Esophagus squamous epithelium (tissue), 5 donors: ENCODE results near the gene CTNNA1. TPM values are rescaled to one million over a fixed set of nuclear protein-coding genes. Genes with fewer than 3 reads are reported as not detected.

Experiments used
- DNase-seq: peaks from one replicate; lab custom pipeline; 2025; lab: John Stamatoyannopoulos, UW
- H3K27ac ChIP-seq, 4 donors: fragments of 200-600 bp; sonication (generic); one replicate each; pipeline ENCODE4 v1.5.1; 2016 to 2019; ENCODE audit warnings: mild to moderate bottlenecking in 1 of 4
- H3K27me3 ChIP-seq, 4 donors: fragments of 200-600 bp; sonication (generic); 1 replicate in 3 of 4; 2 replicates in 1 of 4; pipeline versions ENCODE4 v1.5.1 to v1.6.0; 2017 to 2021; ENCODE audit warnings: antibody characterized with exemption in 1 of 4
- H3K36me3 ChIP-seq, 3 donors: fragments of 200-600 bp; sonication (generic); one replicate each; pipeline ENCODE4 v1.5.1; 2016 to 2019
- H3K4me1 ChIP-seq, 3 donors: fragments of 200-600 bp; sonication (generic); one replicate each; pipeline ENCODE4 v1.5.1; 2017 to 2019
- H3K4me3 ChIP-seq, 4 donors: fragments of 200-600 bp; sonication (generic); 1 replicate in 3 of 4; 2 replicates in 1 of 4; pipeline ENCODE4 v1.5.1; 2016 to 2019; ENCODE audit warnings: mild to moderate bottlenecking in 2 of 4, moderate library complexity in 1 of 4
- H3K9me3 ChIP-seq, 3 donors: fragments of 200-600 bp; sonication (generic); one replicate each; pipeline ENCODE4 v1.5.1; 2016 to 2019
- CTCF ChIP-seq, 6 experiments: fragments of 450-650 bp in 4 of 6; fragments of 200-600 bp in 2 of 6; sonication (generic) in 2 of 6; IDR thresholded peaks; one replicate each; pipeline ENCODE4 v1.5.1; 2016 to 2019; ENCODE audit warnings: antibody characterized with exemption in 6 of 6, mild to moderate bottlenecking in 4 of 6, moderate library complexity in 4 of 6
- POLR2A ChIP-seq, 4 donors: fragments of 450-650 bp; IDR thresholded peaks; one replicate each; pipeline ENCODE4 v1.6.1; 2017; ENCODE audit warnings: antibody characterized with exemption in 4 of 4, mild to moderate bottlenecking in 4 of 4, moderate library complexity in 3 of 4
- WGBS, 2 donors: methylation state at CpG; one replicate each; pipeline ENCODE4 v1.1.5; 2018; 5-methylcytosine and 5-hydroxymethylcytosine counted together
- intact Hi-C: fragments of 100-400 bp; cut with DNase I; formaldehyde crosslinking; loops from one replicate; pipeline ENCODE4 v1.15.0; 2022
- total RNA-seq, 4 donors: library from RNA; depleted of rRNA; stranded (reverse); fragments of >200 nt; gene quantifications; one replicate each; pipeline ENCODE4 v1.1.0, GENCODE V29; 2016
- donor health status: DM: yes; HTN: yes; CAD: no.

The CTNNA1 gene
- total RNA-seq, 4 donors from 2014 or later, result 293 to 393 (median 348) TPM

GRCh38 chr5:138981131-138981530 is 227.9 kb downstream of the CTNNA1 start:
- Histone ChIP-seq H3K9me3 (no peaks in the 10 kb centered on the region), H3K4me1 (peaks cover 0 to 7% (median 0%) of the 10 kb centered on the region in 3 donors), H3K27ac (no peak overlapping the region), H3K27me3 (no peaks in the 10 kb centered on the region), H3K4me3 (no peak overlapping the region), H3K36me3 (no peaks in the 10 kb centered on the region)
- 85 to 92% methylated on average over 2 to 3 of the region's 3 CpGs for WGBS, 2 donors
- TF ChIP-seq POLR2A (IDR thresholded peaks at IDR 0.05), result no peak
- TF ChIP-seq CTCF (IDR thresholded peaks at IDR 0.05), result no peak
- DNase-seq, result no peak
- intact Hi-C loops, result no loop called here

GRCh38 chr5:138981586-138981985 is 228.4 kb downstream of the CTNNA1 start:
- no peak for DNase-seq
- H3K27me3 ChIP-seq, result no peaks in the 10 kb centered on the region
- H3K4me1 ChIP-seq, result peaks cover 0 to 7% (median 0%) of the 10 kb centered on the region in 3 donors
- intact Hi-C loops, result no loop called here
- TF ChIP-seq CTCF (IDR thresholded peaks at IDR 0.05), result no peak
- TF ChIP-seq POLR2A (IDR thresholded peaks at IDR 0.05), result no peak
- WGBS, 2 donors, result 65 to 75% methylated on average over 7 of the region's 7 CpGs
- H3K36me3 ChIP-seq, result no peaks in the 10 kb centered on the region
- no peak overlapping the region for H3K4me3 ChIP-seq
- H3K27ac ChIP-seq, result no peak overlapping the region
- no peaks in the 10 kb centered on the region for H3K9me3 ChIP-seq

DNA sequence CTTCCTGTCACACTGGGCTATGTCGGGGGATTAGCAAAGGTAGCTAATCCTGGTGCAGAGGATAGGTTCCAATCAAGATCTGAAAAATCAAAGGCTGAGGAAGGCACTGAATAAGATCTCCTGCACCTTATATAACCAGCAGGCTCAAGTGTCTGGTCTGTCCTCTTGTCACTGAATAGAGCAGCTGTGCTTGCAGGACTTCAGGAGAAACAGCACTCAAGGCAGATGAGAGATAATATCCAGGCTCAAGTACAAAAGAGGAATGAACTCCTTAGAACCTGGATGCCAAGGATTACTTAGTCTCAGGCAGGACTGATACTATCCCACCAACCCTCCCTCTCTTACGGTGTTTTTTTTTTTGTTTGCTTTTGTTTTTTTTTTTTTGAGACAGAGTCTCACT is 230.8 kb downstream of the CTNNA1 start:
- Histone ChIP-seq H3K4me3 (no peak overlapping the region), H3K9me3 (no peaks in the 10 kb centered on the region), H3K36me3 (no peaks in the 10 kb centered on the region), H3K4me1 (peaks cover 0 to 7% (median 0%) of the 10 kb centered on the region in 3 donors), H3K27ac (no peak overlapping the region), H3K27me3 (no peaks in the 10 kb centered on the region)
- TF ChIP-seq CTCF (IDR thresholded peaks at IDR 0.05), result no peak
- WGBS, 2 donors, result 93 to 100% methylated on average over 1 to 2 of the region's 2 CpGs
- intact Hi-C loops, result no loop called here
- no peak for DNase-seq

Other genes starting within 250 kb of the CTNNA1 start
- gene ETF1, start 210.2 kb upstream of the CTNNA1 start, total RNA-seq, result 100 to 1,000 TPM in 2 of 4 donors, 10 to 100 TPM in 2; 65.2 to 132 (median 103) TPM
- 100 to 1,000 TPM; 185 to 354 (median 279) TPM for gene HSPA9, start 178.0 kb upstream of the CTNNA1 start, total RNA-seq
- 1 to 10 TPM in 1 of 4 donors, under 1 TPM in 2, not detected in 1; 0.04 to 3.1 (median 0.19) TPM for gene LRRTM2, start 121.9 kb downstream of the CTNNA1 start, total RNA-seq